ENCODE results near the gene TRPM5.

GRCh38 chr11:2404735-2405196, 39.5 kb downstream of the TRPM5 start:
- TF ChIP-seq, protein P1, sequence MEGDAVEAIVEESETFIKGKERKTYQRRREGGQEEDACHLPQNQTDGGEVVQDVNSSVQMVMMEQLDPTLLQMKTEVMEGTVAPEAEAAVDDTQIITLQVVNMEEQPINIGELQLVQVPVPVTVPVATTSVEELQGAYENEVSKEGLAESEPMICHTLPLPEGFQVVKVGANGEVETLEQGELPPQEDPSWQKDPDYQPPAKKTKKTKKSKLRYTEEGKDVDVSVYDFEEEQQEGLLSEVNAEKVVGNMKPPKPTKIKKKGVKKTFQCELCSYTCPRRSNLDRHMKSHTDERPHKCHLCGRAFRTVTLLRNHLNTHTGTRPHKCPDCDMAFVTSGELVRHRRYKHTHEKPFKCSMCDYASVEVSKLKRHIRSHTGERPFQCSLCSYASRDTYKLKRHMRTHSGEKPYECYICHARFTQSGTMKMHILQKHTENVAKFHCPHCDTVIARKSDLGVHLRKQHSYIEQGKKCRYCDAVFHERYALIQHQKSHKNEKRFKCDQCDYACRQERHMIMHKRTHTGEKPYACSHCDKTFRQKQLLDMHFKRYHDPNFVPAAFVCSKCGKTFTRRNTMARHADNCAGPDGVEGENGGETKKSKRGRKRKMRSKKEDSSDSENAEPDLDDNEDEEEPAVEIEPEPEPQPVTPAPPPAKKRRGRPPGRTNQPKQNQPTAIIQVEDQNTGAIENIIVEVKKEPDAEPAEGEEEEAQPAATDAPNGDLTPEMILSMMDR (IDR thresholded peaks at IDR 0.05): no peak
- no peak for TF ChIP-seq SP1 (CRISPR knock-in tag; conservative IDR thresholded peaks at IDR 0.05)
- TF ChIP-seq E2F1 (CRISPR knock-in tag; IDR thresholded peaks at IDR 0.05): no peak
- TF ChIP-seq ETV6 (CRISPR knock-in tag; IDR thresholded peaks at IDR 0.05): no peak
- TF ChIP-seq, protein P2, sequence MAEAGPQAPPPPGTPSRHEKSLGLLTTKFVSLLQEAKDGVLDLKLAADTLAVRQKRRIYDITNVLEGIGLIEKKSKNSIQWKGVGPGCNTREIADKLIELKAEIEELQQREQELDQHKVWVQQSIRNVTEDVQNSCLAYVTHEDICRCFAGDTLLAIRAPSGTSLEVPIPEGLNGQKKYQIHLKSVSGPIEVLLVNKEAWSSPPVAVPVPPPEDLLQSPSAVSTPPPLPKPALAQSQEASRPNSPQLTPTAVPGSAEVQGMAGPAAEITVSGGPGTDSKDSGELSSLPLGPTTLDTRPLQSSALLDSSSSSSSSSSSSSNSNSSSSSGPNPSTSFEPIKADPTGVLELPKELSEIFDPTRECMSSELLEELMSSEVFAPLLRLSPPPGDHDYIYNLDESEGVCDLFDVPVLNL (CRISPR knock-in tag; IDR thresholded peaks at IDR 0.05; ENCODE audit: borderline replicate concordance, low read depth): no peak
- TF ChIP-seq JUN (CRISPR knock-in tag; IDR thresholded peaks at IDR 0.05): no peak
- TF ChIP-seq FOXP1 (CRISPR knock-in tag; IDR thresholded peaks at IDR 0.05; ENCODE audit: borderline replicate concordance): 0 out of 2 replicates have a peak, but pooled peaks have one; percentile 49
- TF ChIP-seq HMGXB4 (CRISPR knock-in tag; IDR thresholded peaks at IDR 0.05): no peak
- no peak for TF ChIP-seq ESRRA (CRISPR knock-in tag; IDR thresholded peaks at IDR 0.05; ENCODE audit: borderline replicate concordance)
- TF ChIP-seq, protein P3, sequence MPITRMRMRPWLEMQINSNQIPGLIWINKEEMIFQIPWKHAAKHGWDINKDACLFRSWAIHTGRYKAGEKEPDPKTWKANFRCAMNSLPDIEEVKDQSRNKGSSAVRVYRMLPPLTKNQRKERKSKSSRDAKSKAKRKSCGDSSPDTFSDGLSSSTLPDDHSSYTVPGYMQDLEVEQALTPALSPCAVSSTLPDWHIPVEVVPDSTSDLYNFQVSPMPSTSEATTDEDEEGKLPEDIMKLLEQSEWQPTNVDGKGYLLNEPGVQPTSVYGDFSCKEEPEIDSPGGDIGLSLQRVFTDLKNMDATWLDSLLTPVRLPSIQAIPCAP (CRISPR knock-in tag; IDR thresholded peaks at IDR 0.05): no peak
- TF ChIP-seq RELA (CRISPR knock-in tag; IDR thresholded peaks at IDR 0.05; ENCODE audit: borderline replicate concordance): no peak
- no peak for TF ChIP-seq CBFB (CRISPR knock-in tag; IDR thresholded peaks at IDR 0.05; ENCODE audit: low read depth)

Measured in WTC11 (cell line).